Chondrocyte (in vitro differentiated cells): ENCODE results near the gene CEMIP. TPM values are rescaled to one million over a fixed set of nuclear protein-coding genes. Genes with fewer than 3 reads are reported as not detected.
A peak's percentile ranks its signal among the peaks of the same experiment; 100 is the strongest.

Experiments
- DNase-seq: peaks from one replicate; pipeline ENCODE4 v3.0.0; 2021; ENCODE audit warnings: mixed read lengths, low spot score
- H3K27ac Mint-ChIP-seq: one replicate; pipeline ENCODE4 v1.8.0; 2021; ENCODE audit warnings: mild to moderate bottlenecking, moderate library complexity, mixed read lengths; ENCODE audit not compliant: unreplicated experiment
- H3K27me3 Mint-ChIP-seq: 2 replicates; pipeline ENCODE4 v1.8.0; 2021; ENCODE audit warnings: low read depth, mixed read lengths
- H3K36me3 Mint-ChIP-seq: 2 replicates; pipeline ENCODE4 v1.8.0; 2021; ENCODE audit warnings: low read depth, mixed read lengths
- H3K4me1 Mint-ChIP-seq: 2 replicates; pipeline ENCODE4 v1.8.0; 2021; ENCODE audit warnings: low read depth, mild to moderate bottlenecking, mixed read lengths
- H3K4me3 Mint-ChIP-seq: one replicate; pipeline ENCODE4 v1.8.0; 2021; ENCODE audit warnings: mild to moderate bottlenecking, moderate library complexity, mixed read lengths; ENCODE audit not compliant: unreplicated experiment
- H3K9me3 Mint-ChIP-seq: 2 replicates; pipeline ENCODE4 v1.8.0; 2021; ENCODE audit warnings: low read depth, mixed read lengths
- CTCF ChIP-seq: fragments of 200-600 bp; sonication (generic); IDR thresholded peaks from 2 replicates; pipeline ENCODE4 v1.5.0; 2021; ENCODE audit warnings: antibody characterized with exemption, mild to moderate bottlenecking, moderate library complexity
- total RNA-seq: library from RNA; stranded (reverse); gene quantifications from 3 replicates; pipeline ENCODE4 v1.2.1, GENCODE V29; 2021

CEMIP gene
- total RNA-seq, 1 donor from 2014 or later, result 146 TPM

GRCh38 chr15:80747317-80748053 is 31.7 kb upstream of the CEMIP start:
- H3K27me3 Mint-ChIP-seq, result no peaks in the 10 kb centered on the region
- H3K36me3 Mint-ChIP-seq, result peaks cover 12% of the 10 kb centered on the region
- H3K4me1 Mint-ChIP-seq, result peaks cover 46% of the 10 kb centered on the region
- no peak for TF ChIP-seq CTCF
- H3K9me3 Mint-ChIP-seq, result peaks cover 5% of the 10 kb centered on the region
- no peak for DNase-seq
- H3K27ac Mint-ChIP-seq, result peak overlapping the region; percentile 37
- no peak overlapping the region for H3K4me3 Mint-ChIP-seq

- TF ChIP-seq CTCF, result no peak
- peaks cover 5% of the 10 kb centered on the region for H3K9me3 Mint-ChIP-seq
Observed at GRCh38 chr15:80749589-80749988, 29.6 kb upstream of the CEMIP start.

GRCh38 chr15:80750575-80750974 is 28.6 kb upstream of the CEMIP start:
- H3K27me3 Mint-ChIP-seq, result no peaks in the 10 kb centered on the region
- no peak overlapping the region for H3K4me3 Mint-ChIP-seq
- peaks cover 21% of the 10 kb centered on the region for H3K4me1 Mint-ChIP-seq
- DNase-seq, result no peak
- peaks cover 21% of the 10 kb centered on the region for H3K36me3 Mint-ChIP-seq
- H3K27ac Mint-ChIP-seq, result no peak overlapping the region
- no peak for TF ChIP-seq CTCF
- peaks cover 5% of the 10 kb centered on the region for H3K9me3 Mint-ChIP-seq

More at GRCh38 chr15:80749589-80749988, 29.6 kb upstream of the CEMIP start:
- no peak overlapping the region for H3K27ac Mint-ChIP-seq
- peaks cover 31% of the 10 kb centered on the region for H3K4me1 Mint-ChIP-seq
- no peak overlapping the region for H3K4me3 Mint-ChIP-seq
- no peak for DNase-seq
- H3K36me3 Mint-ChIP-seq, result peaks cover 16% of the 10 kb centered on the region
- no peaks in the 10 kb centered on the region for H3K27me3 Mint-ChIP-seq

GRCh38 chr15:80752204-80752603 is 27.0 kb upstream of the CEMIP start:
- H3K9me3 Mint-ChIP-seq, result no peaks in the 10 kb centered on the region
- peaks cover 12% of the 10 kb centered on the region for H3K4me1 Mint-ChIP-seq
- TF ChIP-seq CTCF, result no peak

GRCh38 chr15:80753161-80753560 is 26.0 kb upstream of the CEMIP start:
- TF ChIP-seq CTCF, result no peak
- peaks cover 6% of the 10 kb centered on the region for H3K4me1 Mint-ChIP-seq
- no peaks in the 10 kb centered on the region for H3K9me3 Mint-ChIP-seq
- H3K4me3 Mint-ChIP-seq, result no peak overlapping the region
- peaks cover 23% of the 10 kb centered on the region for H3K36me3 Mint-ChIP-seq
- no peak for DNase-seq
- no peaks in the 10 kb centered on the region for H3K27me3 Mint-ChIP-seq
- H3K27ac Mint-ChIP-seq, result no peak overlapping the region

More at GRCh38 chr15:80752204-80752603, 27.0 kb upstream of the CEMIP start:
- DNase-seq, result no peak
- Mint-ChIP-seq H3K36me3 (peaks cover 23% of the 10 kb centered on the region), H3K27me3 (no peaks in the 10 kb centered on the region), H3K27ac (no peak overlapping the region), H3K4me3 (no peak overlapping the region)
